Activated CD8-positive, alpha-beta memory T cell treated with anti-CD3 and anti-CD28 coated beads for 4 hours (primary cell): ENCODE measurements around the gene INPP4B.

Source experiments
- DNase-seq, 2 donors: peaks; one replicate each; pipeline ENCODE4 v3.0.0-alpha.2; 2020; ENCODE audit warnings: low read depth in 2 of 2

Gene INPP4B

GRCh38 chr4:142021181-142021580, 824.9 kb downstream of the INPP4B start:
- no peak for DNase-seq

GRCh38 chr4:142016031-142016430, 830.1 kb downstream of the INPP4B start:
- DNase-seq, result no peak

GRCh38 chr4:142009751-142010150, 836.4 kb downstream of the INPP4B start:
- DNase-seq, result no peak

GRCh38 chr4:142005519-142005918, 840.6 kb downstream of the INPP4B start:
- no peak for DNase-seq

- no peak for DNase-seq
Observed at GRCh38 chr4:141999446-142000143, 846.5 kb downstream of the INPP4B start.

- DNase-seq, result no peak
Observed at GRCh38 chr4:141995056-141995455, 851.0 kb downstream of the INPP4B start.

GRCh38 chr4:141977433-141977832, 868.7 kb downstream of the INPP4B start:
- no peak for DNase-seq
